HepG2 (cell line): ENCODE data around the gene LHX3. TPM values are rescaled to one million over a fixed set of nuclear protein-coding genes. Genes with fewer than 3 reads are reported as not detected.

Source experiments
- ARID5B ChIP-seq: IDR thresholded peaks from 2 replicates; pipeline ENCODE4 v1.4.0; 2020; ENCODE audit warnings: mild to moderate bottlenecking, missing genetic modification reagents
- CEBPZ ChIP-seq: IDR thresholded peaks from 2 replicates; pipeline ENCODE4 v1.6.1; 2012; ENCODE audit warnings: low read length, improper control_type of control experiment
- HIC2 ChIP-seq: sonication (generic); formaldehyde crosslinking; IDR thresholded peaks from 2 replicates; pipeline ENCODE4 v1.9.0; 2022; ENCODE audit warnings: low read depth, missing genetic modification reagents
- MIER3 ChIP-seq: IDR thresholded peaks from 2 replicates; pipeline ENCODE4 v1.6.1; 2016; ENCODE audit warnings: missing compliant biosample characterization, borderline replicate concordance
- RARA ChIP-seq: IDR thresholded peaks from 2 replicates; pipeline ENCODE4 v1.6.1; 2016; ENCODE audit warnings: missing genetic modification reagents, missing compliant biosample characterization
- RFX1 ChIP-seq: fragments of 450-650 bp; IDR thresholded peaks from 2 replicates; pipeline ENCODE4 v1.6.1; 2017
- XRCC5 ChIP-seq: fragments of 200-400 bp; formaldehyde crosslinking; optimal IDR thresholded peaks from 2 replicates; pipeline ENCODE3; 2017; ENCODE audit warnings: mild to moderate bottlenecking, low read length
- ZFP41 ChIP-seq: sonication (generic); formaldehyde crosslinking; IDR thresholded peaks from 2 replicates; pipeline ENCODE4 v1.4.0; 2020; ENCODE audit warnings: mild to moderate bottlenecking, missing genetic modification reagents, borderline replicate concordance
- ZNF205 ChIP-seq: IDR thresholded peaks from 2 replicates; pipeline ENCODE4 v1.6.1; 2018; ENCODE audit warnings: missing biosample characterization, missing genetic modification reagents
- ZNF260 ChIP-seq: sonication (generic); formaldehyde crosslinking; IDR thresholded peaks from 2 replicates; pipeline ENCODE4 v1.4.0; 2020; ENCODE audit warnings: missing genetic modification reagents, low read depth, mild to moderate bottlenecking, borderline replicate concordance
- polyA plus RNA-seq, 8 experiments: library from polyadenylated mRNA; depleted of rRNA in 3 of 8; stranded (reverse) in 7 of 8; unstranded in 1 of 8; fragments of >200 nt; fragmentation: Illumina TruSeq in 4 of 8; extraction: Trizol in 4 of 8; gene quantifications; 2 replicates each; pipeline versions ENCODE4 v1.2.1 to v1.2.3, GENCODE V29; 2011 to 2016; ENCODE audit warnings: low read depth in 4 of 8, missing spikeins in 1 of 8, mixed read lengths in 1 of 8; ENCODE audit not compliant: insufficient read depth in 1 of 8
- total RNA-seq, 5 experiments: library from RNA; depleted of rRNA; stranded (reverse); fragments of >200 nt; fragmentation: Illumina TruSeq; extraction: Trizol; gene quantifications; 2 replicates each; pipeline ENCODE4 v1.2.3, GENCODE V29; 2016; ENCODE audit warnings: low read depth in 1 of 5
- TF ChIP-seq, protein P1 (sequence below): sonication (generic); formaldehyde crosslinking; IDR thresholded peaks from 2 replicates; pipeline ENCODE4 v1.8.0; 2022; ENCODE audit warnings: mild to moderate bottlenecking, missing genetic modification reagents; ENCODE audit not compliant: insufficient replicate concordance
- TF ChIP-seq, protein P2 (sequence below): sonication (generic); formaldehyde crosslinking; IDR thresholded peaks from 2 replicates; pipeline ENCODE4 v1.8.0; 2022; ENCODE audit warnings: missing genetic modification reagents, mild to moderate bottlenecking, inconsistent platforms, borderline replicate concordance

Gene LHX3
- total and polyA plus RNA-seq, 2 of the 13 experiments (the other 11 are each of a cell fraction or from before 2014, with no cell fraction given), result not detected

DNA sequence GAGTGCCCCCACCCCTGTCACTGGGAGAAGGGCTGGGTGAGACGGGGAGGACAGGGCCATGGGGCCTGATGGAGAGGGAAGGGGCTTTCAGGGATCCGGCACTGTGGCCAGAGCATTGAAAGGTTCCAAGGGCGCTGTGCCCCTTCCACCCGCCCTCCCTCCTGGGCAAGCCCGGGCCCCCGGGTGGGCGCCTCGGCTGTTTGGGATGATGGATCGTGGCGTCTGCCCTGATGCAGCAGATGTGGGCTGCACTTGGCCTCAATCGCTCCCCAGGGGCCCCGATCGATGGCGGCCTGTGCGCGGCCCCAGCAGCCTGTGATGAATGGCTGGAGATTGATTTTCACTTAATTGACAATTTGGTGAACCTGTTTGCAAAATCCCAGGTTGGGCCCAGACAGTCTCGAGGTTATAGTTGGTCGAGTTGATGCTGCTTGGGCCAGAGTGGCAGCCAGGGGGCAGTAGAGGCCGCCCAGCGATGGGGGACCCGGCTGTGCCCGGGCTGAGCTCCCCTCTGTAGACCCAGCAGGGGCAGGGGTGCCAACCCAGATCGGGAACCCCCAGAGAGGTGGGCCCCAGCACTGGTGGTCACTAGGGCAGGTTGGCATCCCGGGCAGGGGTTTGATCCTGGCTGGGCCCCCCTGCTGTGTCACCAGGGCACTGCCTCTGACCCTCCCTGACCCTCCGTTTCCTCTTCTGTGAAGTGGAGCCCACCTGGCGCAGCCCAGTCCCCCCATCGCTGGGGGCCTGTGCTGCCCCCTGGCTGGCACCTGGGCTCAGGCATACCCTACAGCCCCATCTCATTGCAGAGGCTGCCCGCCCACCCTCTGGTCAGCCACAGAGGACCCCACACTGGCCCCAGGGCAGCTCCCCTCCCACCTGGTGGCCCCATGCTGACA is 34.7 kb downstream of the LHX3 start (continued):
- TF ChIP-seq, protein P1, sequence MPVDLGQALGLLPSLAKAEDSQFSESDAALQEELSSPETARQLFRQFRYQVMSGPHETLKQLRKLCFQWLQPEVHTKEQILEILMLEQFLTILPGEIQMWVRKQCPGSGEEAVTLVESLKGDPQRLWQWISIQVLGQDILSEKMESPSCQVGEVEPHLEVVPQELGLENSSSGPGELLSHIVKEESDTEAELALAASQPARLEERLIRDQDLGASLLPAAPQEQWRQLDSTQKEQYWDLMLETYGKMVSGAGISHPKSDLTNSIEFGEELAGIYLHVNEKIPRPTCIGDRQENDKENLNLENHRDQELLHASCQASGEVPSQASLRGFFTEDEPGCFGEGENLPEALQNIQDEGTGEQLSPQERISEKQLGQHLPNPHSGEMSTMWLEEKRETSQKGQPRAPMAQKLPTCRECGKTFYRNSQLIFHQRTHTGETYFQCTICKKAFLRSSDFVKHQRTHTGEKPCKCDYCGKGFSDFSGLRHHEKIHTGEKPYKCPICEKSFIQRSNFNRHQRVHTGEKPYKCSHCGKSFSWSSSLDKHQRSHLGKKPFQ (CRISPR knock-in tag), result no peak
- TF ChIP-seq ZNF260 (CRISPR knock-in tag) (no peak), RARA (CRISPR knock-in tag) (no peak), RFX1 (no peak), MIER3 (CRISPR knock-in tag) (no peak), ARID5B (CRISPR knock-in tag) (no peak), HIC2 (CRISPR knock-in tag) (peak; percentile 59; the same call in 1 of the 2 replicates), XRCC5 (peak; percentile 40), CEBPZ (no peak), ZNF205 (CRISPR knock-in tag) (no peak), ZFP41 (CRISPR knock-in tag) (no peak)
- TF ChIP-seq, protein P2, sequence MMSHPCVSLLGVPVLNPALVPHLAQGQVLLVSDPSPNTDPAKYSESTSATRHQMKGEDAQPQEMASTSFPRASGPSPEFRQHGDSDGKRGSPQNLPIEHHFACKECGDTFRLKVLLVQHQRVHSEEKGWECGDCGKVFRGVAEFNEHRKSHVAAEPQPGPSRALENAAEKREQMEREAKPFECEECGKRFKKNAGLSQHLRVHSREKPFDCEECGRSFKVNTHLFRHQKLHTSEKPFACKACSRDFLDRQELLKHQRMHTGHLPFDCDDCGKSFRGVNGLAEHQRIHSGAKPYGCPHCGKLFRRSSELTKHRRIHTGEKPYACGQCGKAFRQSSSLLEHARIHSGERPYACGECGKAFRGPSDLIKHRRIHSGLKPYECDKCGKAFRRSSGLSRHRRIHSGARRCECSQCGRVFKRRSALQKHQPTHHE (CRISPR knock-in tag), result no peak
